Right cardiac atrium (tissue), 5 donors: ENCODE results near the gene DOK6. TPM values are rescaled to one million over a fixed set of nuclear protein-coding genes. Genes with fewer than 3 reads are reported as not detected.

Experiments used
- ATAC-seq, 2 donors: fragments of 200-7000 bp; cut with Tn5 transposase; one replicate each; pipeline versions ENCODE4 v1.8.0 to v1.9.1; 2020; ENCODE audit warnings: moderate library complexity in 2 of 2, mild to moderate bottlenecking in 1 of 2
- DNase-seq, 3 donors: peaks; one replicate each; pipeline ENCODE4 v3.0.0-alpha.2; 2020
- H3K27ac ChIP-seq: one replicate; pipeline ENCODE4 v1.5.1; 2013; ENCODE audit warnings: mild to moderate bottlenecking, low read length, control low read depth, moderate library complexity
- H3K27me3 ChIP-seq: one replicate; pipeline ENCODE4 v1.6.1; 2013; ENCODE audit not compliant: control insufficient read depth, insufficient read depth
- H3K4me1 ChIP-seq: one replicate; pipeline ENCODE4 v1.6.1; 2013; ENCODE audit warnings: low read length; ENCODE audit not compliant: control insufficient read depth, insufficient read depth
- H3K4me3 ChIP-seq: one replicate; pipeline ENCODE4 v1.5.1; 2013; ENCODE audit warnings: low read length, control low read depth
- H3K9me3 ChIP-seq: one replicate; pipeline ENCODE4 v1.6.1; 2013; ENCODE audit warnings: low read length; ENCODE audit not compliant: control insufficient read depth
- WGBS: extraction: QIAGEN DNeasy Blood & Tissue Kit; methylation state at CpG from one replicate; pipeline ENCODE4 v1.1.7; 2013; 5-methylcytosine and 5-hydroxymethylcytosine counted together
- intact Hi-C, 4 donors: fragments of 100-400 bp; cut with DNase I; formaldehyde crosslinking; loops; one replicate each; pipeline versions ENCODE4 v1.11.0 to v1.14.0; 2022 to 2023
- polyA plus RNA-seq: library from polyadenylated mRNA; stranded (reverse); fragments of 200-250 nt; gene quantifications from one replicate; pipeline ENCODE4 v1.2.3, GENCODE V29; 2013
- total RNA-seq, 4 donors: library from RNA; stranded (reverse); fragmentation: NEBNext Ultra II Directional; extraction: Animal tissue kit (Norgen Biotek cat#: 25700); gene quantifications; one replicate each; pipeline ENCODE4 v1.2.1, GENCODE V29; 2021
- donor health status: healthy with polysubstance abuse.
- donor health status: DM: no; HTN: yes; CAD: no.
- donor health status: DM: no; HTN: no; CAD: no.
- donor health status: DM: no; HTN: yes; CAD: no; lungs with severe emphysema.
- donor health status: DM: yes; HTN: yes; CAD: no.

Gene DOK6
- total and polyA plus RNA-seq, 5 donors, result 3.9 to 12.4 (median 8.2) TPM

DNA sequence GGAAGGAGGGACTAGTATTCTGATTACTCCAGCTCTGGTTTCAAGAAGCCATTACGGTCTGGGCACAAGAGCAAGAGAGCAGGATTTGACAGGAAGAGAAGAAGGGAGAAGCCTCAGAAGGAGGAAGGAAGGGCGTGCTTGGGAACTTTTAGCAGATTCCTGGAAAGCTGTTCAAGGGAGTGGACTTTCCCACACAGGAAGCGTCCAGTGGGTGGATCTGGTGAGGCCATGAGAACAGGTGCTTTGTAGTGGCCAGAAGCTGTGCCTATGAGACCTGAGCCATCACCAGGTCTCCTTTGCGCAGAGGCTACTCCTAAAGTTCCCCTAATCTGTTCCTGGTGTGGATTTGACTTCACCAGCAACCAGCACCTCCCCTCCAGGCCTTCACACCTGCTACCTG, 484.7 kb downstream of the DOK6 start:
- intact Hi-C loops, result no loop called here
- DNase-seq (no peak), ATAC-seq (no peak)
- H3K4me3 ChIP-seq, result no peak overlapping the region
- H3K27ac ChIP-seq, result no peak overlapping the region
- no peaks in the 10 kb centered on the region for H3K27me3 ChIP-seq
- 81% methylated on average over 4 of the region's 4 CpGs for WGBS
- H3K4me1 ChIP-seq, result no peaks in the 10 kb centered on the region
- no peaks in the 10 kb centered on the region for H3K9me3 ChIP-seq

- Histone ChIP-seq H3K9me3 (no peaks in the 10 kb centered on the region), H3K4me1 (no peaks in the 10 kb centered on the region), H3K27ac (no peak overlapping the region), H3K4me3 (no peak overlapping the region), H3K27me3 (no peaks in the 10 kb centered on the region)
- WGBS, result 94% methylated on average over 20 of the region's 20 CpGs
- no peak for DNase-seq
- intact Hi-C loops, result no loop called here
- no peak for ATAC-seq
These were observed 485.3 kb downstream of the DOK6 start for GRCh38 chr18:69885841-69886531.

- 95% methylated on average over 2 of the region's 2 CpGs for WGBS
- no peaks in the 10 kb centered on the region for H3K27me3 ChIP-seq
- no peaks in the 10 kb centered on the region for H3K4me1 ChIP-seq
- no peak overlapping the region for H3K27ac ChIP-seq
- DNase-seq (no peak), ATAC-seq (no peak)
- intact Hi-C loops, result no loop called here
- H3K4me3 ChIP-seq, result no peak overlapping the region
- H3K9me3 ChIP-seq, result no peaks in the 10 kb centered on the region
These were observed 486.6 kb downstream of the DOK6 start for GRCh38 chr18:69887256-69887655.

DNA sequence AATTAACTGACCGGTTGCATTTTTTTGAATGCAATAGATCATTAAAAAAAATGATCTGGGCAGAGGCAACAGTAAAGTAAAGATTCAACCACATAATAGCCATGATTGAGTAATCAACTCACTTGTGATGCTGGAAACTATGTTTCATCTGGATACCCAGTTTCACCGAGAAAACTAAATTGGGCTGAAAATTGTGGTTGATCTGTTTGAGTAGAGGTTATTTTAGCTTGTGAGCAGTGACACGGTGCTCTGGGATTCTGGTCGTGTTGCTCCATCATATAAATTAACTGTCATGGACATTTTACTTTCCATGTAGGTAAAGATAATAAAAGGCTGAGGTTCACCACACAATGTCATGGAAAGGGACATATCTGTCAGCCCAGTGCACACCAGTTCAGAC, 488.3 kb downstream of the DOK6 start:
- no peaks in the 10 kb centered on the region for H3K27me3 ChIP-seq
- 91% methylated on average over 4 of the region's 4 CpGs for WGBS
- intact Hi-C loops, result no loop called here
- H3K4me1 ChIP-seq, result no peaks in the 10 kb centered on the region
- ATAC-seq, result no peak
- no peaks in the 10 kb centered on the region for H3K9me3 ChIP-seq
- H3K4me3 ChIP-seq, result no peak overlapping the region
- no peak overlapping the region for H3K27ac ChIP-seq
- no peak for DNase-seq

GRCh38 chr18:69890558-69890957, 489.9 kb downstream of the DOK6 start:
- H3K9me3 ChIP-seq, result no peaks in the 10 kb centered on the region
- no peak overlapping the region for H3K27ac ChIP-seq
- 92% methylated on average over 1 of the region's 1 CpG for WGBS
- no peak overlapping the region for H3K4me3 ChIP-seq
- no peak for ATAC-seq
- H3K27me3 ChIP-seq, result no peaks in the 10 kb centered on the region
- intact Hi-C loops, result no loop called here
- H3K4me1 ChIP-seq, result no peaks in the 10 kb centered on the region
- no peak for DNase-seq

- H3K9me3 ChIP-seq, result no peaks in the 10 kb centered on the region
- intact Hi-C loops, result no loop called here
- H3K27ac ChIP-seq, result no peak overlapping the region
- ATAC-seq (no peak), DNase-seq (no peak)
- H3K4me1 ChIP-seq, result no peaks in the 10 kb centered on the region
- H3K27me3 ChIP-seq, result no peaks in the 10 kb centered on the region
- no peak overlapping the region for H3K4me3 ChIP-seq
- WGBS, result 71% methylated on average over 2 of the region's 2 CpGs
These were observed 493.8 kb downstream of the DOK6 start for GRCh38 chr18:69894467-69894866.

- no peak overlapping the region for H3K27ac ChIP-seq
- WGBS, result 87% methylated on average over 19 of the region's 19 CpGs
- no peaks in the 10 kb centered on the region for H3K4me1 ChIP-seq
- no peaks in the 10 kb centered on the region for H3K9me3 ChIP-seq
- no peaks in the 10 kb centered on the region for H3K27me3 ChIP-seq
- no peak for DNase-seq
- H3K4me3 ChIP-seq, result no peak overlapping the region
- ATAC-seq, result no peak
- intact Hi-C loops, result no loop called here
These were observed 494.7 kb downstream of the DOK6 start for GRCh38 chr18:69895066-69896047.

- no peaks in the 10 kb centered on the region for H3K4me1 ChIP-seq
- H3K27ac ChIP-seq, result no peak overlapping the region
- no peaks in the 10 kb centered on the region for H3K9me3 ChIP-seq
- H3K4me3 ChIP-seq, result no peak overlapping the region
- ATAC-seq (no peak), DNase-seq (no peak)
- 86% methylated on average over 7 of the region's 7 CpGs for whole genome bisulfite sequencing
- intact Hi-C loops, result no loop called here
- H3K27me3 ChIP-seq, result no peaks in the 10 kb centered on the region
These were observed 496.9 kb downstream of the DOK6 start for GRCh38 chr18:69897397-69898108.

- WGBS, result 69% methylated on average over 11 of the region's 11 CpGs
- Histone ChIP-seq H3K27me3 (no peaks in the 10 kb centered on the region), H3K9me3 (no peaks in the 10 kb centered on the region), H3K27ac (no peak overlapping the region), H3K4me3 (no peak overlapping the region), H3K4me1 (no peaks in the 10 kb centered on the region)
- intact Hi-C loops, result no loop called here
- DNase-seq (no peak), ATAC-seq (no peak)
These were observed 497.7 kb downstream of the DOK6 start for GRCh38 chr18:69898241-69898861.
